ENCODE results near the gene MYOM1.
A peak's percentile ranks its signal among the peaks of the same experiment; 100 is the strongest.

The MYOM1 gene

GRCh38 chr18:3153107-3153704 lies 66.6 kb downstream of the MYOM1 start:
- DNase-seq (ENCODE audit: low read depth in 3 of 3, low spot score in 1 of 3), result no peak

DNA sequence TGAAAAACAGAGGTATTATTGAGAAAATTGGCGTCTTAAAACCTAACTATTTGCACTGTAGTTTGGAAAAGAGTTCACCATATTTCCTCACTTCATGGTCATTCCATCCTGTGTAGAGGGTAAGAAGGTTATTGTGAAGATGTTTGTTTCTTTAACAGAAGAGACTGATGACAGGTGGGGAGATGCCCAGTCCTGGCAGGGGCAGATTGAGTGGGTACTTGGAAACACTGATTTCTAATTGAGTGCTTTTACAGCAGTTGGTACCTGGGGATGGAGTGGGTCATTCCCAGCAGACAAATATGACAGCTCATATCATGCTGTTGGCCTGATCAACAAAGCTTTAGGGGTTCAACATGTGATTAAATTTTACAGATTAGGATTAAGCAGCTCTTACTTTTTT lies 67.5 kb downstream of the MYOM1 start:
- DNase-seq (ENCODE audit: low read depth in 3 of 3, low spot score in 1 of 3), result no peak

DNA sequence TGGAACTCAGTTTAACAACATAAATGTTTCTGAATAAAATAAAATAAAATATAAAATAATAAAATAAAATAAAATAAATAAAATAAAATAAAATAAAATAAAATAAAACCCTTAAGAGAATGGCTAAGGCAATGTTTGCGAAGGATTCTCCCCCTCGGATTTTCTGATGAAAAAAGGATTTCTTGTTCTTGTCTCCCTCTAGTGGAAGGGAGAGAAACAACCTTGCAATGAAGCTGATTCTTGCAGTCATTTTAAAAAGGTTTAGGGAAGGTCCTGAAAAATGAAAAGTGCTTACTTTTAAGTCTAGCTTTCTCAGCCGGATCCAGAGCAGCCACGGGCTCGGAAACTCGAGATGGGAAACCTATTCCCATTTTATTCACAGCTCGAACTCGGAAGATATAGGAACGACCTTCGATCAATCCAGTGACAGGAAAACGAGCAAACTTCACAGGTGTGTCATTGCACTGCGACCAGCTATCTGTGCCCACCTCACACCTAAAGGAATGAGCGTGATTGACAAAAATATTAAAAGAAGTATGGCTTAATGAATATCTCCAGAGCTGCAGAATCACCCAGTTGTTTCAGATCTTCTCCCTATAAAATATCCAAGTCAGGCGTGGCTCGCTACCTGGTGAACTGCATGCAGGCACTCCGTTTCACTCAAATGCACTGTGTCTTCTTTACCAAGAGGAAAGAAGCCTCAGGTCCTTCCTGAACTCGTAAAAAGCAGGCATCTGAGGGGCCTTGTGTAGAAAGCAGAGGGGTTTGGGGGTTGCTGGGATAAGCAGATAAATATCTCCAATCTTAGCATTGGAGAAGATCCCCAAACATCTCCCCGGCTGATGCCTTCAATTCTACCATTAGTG lies 68.1 kb downstream of the MYOM1 start:
- DNase-seq (ENCODE audit: low read depth in 3 of 3, low spot score in 1 of 3), result no peak

DNA sequence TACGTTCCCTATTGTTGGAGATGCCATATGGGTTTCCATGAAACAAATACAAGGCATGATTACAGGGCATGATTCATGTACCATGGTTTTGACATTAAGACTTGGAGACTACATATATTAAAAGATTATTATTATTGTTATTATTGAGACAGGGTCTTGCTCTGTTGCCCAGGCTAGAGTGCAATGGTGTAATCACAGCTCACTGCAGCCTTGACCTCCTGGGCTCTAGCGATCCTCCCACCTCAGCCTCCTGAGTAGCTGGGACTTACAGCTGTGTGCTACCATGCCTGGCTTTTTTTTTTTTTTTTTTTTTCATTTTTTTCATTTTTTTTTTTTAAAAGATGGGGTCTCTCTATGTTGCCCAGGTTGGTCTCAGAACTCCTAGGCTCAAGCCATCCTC lies 69.1 kb downstream of the MYOM1 start:
- no peak for DNase-seq (ENCODE audit: low read depth in 3 of 3, low spot score in 1 of 3)

DNA sequence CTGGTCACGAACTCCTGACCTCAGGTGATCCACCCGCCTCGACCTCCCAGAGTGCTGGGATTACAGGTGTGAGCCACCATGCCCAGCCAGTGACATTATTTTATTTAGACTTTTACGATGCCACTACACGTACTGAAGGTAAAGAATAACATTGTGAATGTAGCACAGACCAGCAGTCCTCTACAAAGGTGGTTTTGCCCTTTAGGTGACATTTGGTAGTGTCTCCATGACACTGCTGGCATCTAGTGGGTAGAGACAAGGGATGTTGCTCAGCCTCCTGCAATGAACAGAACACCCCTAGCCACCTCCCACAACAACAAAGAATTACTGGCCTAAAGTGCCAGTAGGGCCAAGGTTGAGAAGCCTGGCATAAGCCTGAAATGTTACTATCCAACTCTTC lies 69.5 kb downstream of the MYOM1 start:
- DNase-seq (ENCODE audit: low read depth in 3 of 3, low spot score in 1 of 3), result no peak

DNA sequence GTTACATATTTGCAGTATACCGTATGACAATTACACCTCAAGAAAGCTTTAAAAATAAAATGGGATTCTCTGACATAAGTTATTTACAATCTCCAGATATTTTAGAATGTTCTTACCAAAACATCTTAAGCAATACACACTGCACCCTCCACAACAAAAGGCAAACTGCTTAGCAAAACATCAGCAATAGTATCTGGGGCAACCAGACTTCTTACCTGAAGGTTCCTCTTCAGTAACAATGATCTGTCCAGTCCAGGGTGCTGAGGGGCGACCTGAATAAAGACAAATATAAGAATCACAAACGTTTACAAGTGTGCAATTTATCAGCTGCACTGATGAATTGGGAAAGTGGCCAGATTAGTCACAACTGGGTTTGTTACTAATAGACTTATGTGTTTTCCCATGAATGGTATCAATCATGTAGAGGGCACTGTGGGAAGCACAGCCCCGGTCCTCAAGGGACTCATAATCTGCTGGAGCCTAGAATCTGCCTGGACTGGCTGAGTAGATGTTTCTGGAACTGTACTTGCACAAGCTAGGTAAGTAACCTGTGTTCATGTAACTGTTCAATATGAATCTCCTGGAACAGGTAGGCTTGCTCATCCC lies 70.7 kb downstream of the MYOM1 start:
- DNase-seq (ENCODE audit: low read depth in 3 of 3, low spot score in 1 of 3), result no peak

DNA sequence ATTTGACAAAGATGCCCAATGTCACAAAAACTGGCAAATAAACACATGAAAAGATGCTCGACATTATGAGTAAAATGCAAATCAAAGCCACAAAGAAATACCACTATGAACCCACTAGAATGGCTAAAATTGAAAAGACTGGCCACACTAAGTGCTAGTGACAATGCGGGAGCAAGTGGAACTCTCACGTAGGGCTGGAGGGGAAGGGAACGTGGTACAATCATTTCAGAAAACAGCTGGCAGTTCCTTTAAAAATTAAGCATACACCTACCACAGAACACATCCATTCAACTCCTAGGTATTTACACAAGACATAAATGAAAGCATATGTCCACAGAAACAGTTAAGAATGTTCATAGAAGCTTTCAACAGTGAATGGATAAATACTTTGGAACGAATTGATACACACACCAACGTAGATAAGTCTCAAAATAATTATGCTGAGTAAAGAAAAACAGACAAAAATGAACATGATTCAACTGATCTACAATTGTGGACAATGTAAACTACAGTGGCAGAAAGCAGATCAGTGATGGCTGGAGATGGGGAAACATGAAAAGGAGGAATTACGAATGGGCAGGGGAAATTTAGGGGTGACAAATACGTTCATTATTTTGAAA lies 71.7 kb downstream of the MYOM1 start:
- DNase-seq (ENCODE audit: low read depth in 3 of 3, low spot score in 1 of 3), result no peak

DNA sequence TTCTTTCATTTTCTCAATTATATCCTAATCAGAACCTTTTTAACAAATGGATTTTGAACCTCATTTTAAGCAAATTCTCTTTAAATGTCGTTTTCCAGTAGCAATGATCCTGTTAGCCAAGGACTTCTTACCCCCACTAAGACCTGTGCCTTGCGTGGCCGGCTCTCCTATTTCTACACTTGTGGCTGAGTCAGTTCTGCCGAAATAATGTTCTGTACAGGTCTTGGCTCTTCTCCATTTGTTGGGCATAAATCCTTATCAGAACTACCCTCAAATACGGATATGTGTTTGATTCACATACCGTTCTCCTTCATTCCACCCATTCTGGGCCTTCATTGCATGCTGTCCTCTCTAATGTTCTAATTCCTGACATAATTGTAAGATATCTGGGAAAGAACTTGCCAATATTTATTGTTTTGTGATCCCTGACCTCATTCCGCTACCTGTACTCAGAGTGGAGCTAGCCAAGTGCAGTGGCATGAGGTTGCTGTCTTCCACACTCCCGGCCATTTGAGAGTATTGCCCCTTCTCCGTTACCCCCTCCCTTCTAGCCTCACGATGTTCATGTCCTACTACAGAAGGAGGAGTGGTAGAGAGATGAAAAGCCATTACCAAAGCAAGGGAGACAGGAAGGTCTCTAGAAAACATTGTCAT lies 78.7 kb downstream of the MYOM1 start:
- DNase-seq (ENCODE audit: low read depth in 3 of 3, low spot score in 1 of 3), result no peak

- no peak for DNase-seq (ENCODE audit: low read depth in 3 of 3, low spot score in 1 of 3)
Observed at GRCh38 chr18:3140342-3140741, 79.4 kb downstream of the MYOM1 start.

DNA sequence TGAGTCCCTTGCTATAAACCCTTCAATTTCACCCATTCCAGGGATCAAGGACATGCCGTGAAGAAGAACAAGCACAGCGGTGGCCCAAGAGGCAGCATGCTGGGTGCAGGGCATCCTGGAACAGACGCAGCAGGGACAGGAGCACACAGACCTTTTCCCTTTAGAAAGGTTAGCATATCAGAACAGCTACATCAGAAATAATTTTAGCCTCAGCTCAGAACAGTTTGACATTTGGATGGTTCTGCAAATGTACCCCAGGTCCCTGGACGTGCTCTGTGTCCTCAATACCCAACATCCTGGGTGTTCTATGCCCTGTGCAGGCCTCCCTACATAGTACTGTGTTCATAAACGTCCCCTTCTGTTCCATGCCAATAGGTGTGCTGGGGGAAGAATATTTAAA lies 80.4 kb downstream of the MYOM1 start:
- DNase-seq (ENCODE audit: low read depth in 3 of 3, low spot score in 1 of 3), result no peak

DNA sequence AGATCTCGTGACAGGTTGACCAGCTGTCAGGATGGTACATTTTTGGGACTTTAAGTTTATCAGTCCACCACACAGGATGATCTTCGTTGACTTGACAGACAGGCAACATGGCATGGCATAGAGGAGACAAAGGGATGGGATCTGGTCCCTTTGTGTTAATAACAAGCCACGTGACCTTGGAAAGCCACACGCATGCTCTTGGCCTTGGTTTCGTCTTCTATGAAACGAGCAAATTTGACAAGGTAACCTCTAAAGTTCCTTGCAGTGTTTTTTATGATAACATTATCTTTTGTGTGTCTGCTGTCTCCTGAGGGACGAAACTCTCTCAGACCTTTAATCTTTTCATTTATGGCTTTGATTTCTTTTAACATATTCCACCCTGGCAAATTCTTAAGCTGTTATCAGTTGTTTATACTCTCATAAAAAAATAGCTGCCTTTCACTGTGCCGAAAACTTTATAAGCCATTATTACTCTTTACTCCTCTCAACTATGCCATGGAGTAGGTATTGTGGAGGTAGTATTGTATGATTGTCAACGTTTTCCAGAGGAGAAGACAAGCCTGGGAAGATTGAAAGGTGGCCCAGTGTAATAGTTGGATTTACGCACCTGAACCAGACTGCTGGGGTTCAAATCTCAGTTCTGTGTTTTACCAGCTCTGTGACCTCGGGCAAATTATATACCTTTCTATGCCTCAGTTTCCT lies 81.3 kb downstream of the MYOM1 start:
- DNase-seq (ENCODE audit: low read depth in 3 of 3, low spot score in 1 of 3), result no peak

GRCh38 chr18:3135536-3135935 lies 84.2 kb downstream of the MYOM1 start:
- DNase-seq (ENCODE audit: low read depth in 3 of 3, low spot score in 1 of 3), result no peak

- DNase-seq (ENCODE audit: low read depth in 3 of 3, low spot score in 1 of 3), result no peak
Observed at GRCh38 chr18:3132700-3133099, 87.1 kb downstream of the MYOM1 start.

- DNase-seq (ENCODE audit: low read depth in 3 of 3, low spot score in 1 of 3), result no peak
Observed at GRCh38 chr18:3130344-3130743, 89.4 kb downstream of the MYOM1 start.

DNA sequence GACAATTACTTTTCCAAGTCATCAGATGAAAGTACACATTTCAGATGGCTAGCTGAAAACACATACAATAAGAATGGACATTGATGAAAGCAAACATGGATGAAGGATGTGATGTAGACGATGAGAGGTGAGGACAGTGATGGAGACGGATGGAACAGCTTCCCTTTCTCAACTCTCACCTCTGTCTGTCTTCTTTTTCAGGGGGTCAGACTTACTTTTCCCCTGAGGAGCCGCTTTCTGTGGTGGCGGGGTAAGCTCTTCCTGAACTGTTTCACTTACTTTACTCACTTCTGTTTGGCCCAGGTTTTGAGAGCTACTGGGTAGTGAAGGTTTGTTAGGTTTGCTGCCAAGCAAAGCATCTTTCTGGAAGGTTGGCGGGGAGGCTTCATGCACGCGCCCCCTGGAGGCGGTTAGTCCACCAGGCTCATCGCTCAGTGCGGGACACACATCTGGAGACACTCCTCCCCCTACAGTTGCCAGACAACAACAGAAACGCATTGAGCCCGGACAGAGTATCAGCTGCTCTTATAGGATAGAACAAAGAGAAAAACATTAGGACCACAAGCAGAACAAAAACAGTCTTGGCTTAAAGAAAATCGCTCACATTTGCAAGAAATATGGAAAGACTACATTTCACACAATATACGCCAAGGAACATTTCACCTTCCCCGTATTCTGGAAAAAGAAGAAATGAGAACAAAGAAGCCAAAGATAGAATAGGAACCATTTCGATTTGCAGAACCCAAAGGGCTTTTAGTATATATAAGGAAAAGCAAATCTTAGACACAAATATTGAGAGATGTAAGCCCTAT lies 90.5 kb downstream of the MYOM1 start:
- DNase-seq (ENCODE audit: low read depth in 3 of 3, low spot score in 1 of 3), result peak; percentile 50 to 69 (median 57)

- DNase-seq (ENCODE audit: low read depth in 3 of 3, low spot score in 1 of 3), result no peak
Observed at GRCh38 chr18:3126457-3127097, 93.2 kb downstream of the MYOM1 start.

DNA sequence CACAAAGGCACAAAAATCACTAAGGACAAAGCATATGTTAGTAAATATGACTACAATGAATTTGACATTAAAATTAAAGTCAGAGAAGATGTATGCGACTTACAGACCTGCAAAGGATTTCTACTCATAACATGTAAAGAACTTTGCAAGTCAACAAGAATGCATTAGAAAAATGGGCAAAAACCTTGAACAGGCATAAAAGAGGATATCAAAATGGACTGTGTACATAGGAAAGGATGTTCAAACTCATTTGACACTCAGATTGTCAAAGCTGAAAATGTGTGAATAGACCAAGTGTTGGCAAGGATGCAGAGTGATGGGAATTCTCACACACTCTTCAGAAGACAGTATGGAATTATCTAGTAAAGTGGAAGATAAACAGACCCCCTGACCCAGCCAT lies 94.9 kb downstream of the MYOM1 start:
- no peak for DNase-seq (ENCODE audit: low read depth in 3 of 3, low spot score in 1 of 3)

DNA sequence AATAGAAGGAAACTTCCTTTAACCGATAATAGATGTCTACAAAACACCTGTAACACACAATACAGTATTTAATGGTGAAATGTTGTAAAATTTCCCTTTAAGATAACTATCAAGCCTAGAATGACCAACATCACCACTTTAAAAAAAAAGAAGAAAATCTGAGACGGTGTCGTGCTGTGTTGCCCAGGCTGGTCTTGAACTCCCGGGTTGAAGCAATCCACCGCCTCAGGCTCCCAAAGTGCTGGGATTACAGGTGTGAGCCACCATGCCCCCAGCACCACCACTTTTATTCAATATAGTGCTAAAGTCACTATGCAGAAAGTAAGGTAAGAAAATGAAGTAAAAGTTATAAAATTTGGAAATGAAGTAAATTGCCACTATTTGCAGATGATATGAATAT lies 96.9 kb downstream of the MYOM1 start:
- DNase-seq (ENCODE audit: low read depth in 3 of 3, low spot score in 1 of 3), result no peak

DNA sequence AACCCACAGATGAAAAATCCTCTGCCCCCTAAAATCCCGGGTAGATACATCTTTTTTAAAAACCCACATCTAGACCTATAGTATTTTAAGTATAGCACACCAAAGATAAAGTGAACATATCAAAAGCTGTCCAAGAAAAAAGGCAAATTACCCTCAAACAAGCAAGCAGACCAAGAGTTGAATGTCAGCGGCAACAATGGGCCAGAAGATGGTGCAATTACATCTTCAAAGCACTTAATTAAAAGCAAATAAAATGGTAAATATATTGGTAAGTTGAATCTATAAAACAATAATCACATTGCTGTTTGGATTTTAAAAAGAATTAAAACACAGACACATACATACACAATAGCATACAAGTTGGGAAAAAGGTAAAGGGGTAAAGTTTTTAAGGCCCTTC lies 98.5 kb downstream of the MYOM1 start:
- DNase-seq (ENCODE audit: low read depth in 3 of 3, low spot score in 1 of 3), result no peak

GRCh38 chr18:3120356-3120755 lies 99.4 kb downstream of the MYOM1 start:
- DNase-seq (ENCODE audit: low read depth in 3 of 3, low spot score in 1 of 3), result no peak
